HK-2 (cell line): ENCODE data around the gene ZNF620.
A peak's percentile ranks its signal among the peaks of the same experiment; 100 is the strongest.
"Not testable (repeated sequence)": the region's sequence is repeated elsewhere in the genome, so short reads cannot be mapped to it uniquely, and the experiment has no call there.

ENCODE experiments used
- DNase-seq: peaks from one replicate; pipeline ENCODE4 v3.0.0-alpha.2; 2018; ENCODE audit not compliant: unreplicated experiment

The ZNF620 gene

DNA sequence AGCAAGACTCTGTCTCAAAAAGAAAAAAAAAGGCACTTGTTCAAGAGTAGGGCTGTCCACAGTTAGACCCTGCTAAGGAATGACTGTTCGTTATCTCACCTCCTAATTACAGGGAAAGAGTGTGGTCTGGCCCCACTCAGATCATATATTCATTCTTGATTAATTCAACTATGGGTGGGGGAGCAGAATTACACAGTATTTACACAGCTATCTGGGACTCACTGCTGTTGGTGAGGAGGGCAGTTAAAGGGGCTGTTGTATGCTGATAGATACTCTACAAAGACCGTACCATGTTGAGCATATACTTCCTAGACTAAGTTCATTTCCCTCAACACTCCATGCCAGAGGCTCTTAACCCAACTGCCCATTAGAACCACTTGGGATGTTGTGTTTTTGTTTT is 3.8 kb upstream of the ZNF620 start:
- no peak for DNase-seq

DNA sequence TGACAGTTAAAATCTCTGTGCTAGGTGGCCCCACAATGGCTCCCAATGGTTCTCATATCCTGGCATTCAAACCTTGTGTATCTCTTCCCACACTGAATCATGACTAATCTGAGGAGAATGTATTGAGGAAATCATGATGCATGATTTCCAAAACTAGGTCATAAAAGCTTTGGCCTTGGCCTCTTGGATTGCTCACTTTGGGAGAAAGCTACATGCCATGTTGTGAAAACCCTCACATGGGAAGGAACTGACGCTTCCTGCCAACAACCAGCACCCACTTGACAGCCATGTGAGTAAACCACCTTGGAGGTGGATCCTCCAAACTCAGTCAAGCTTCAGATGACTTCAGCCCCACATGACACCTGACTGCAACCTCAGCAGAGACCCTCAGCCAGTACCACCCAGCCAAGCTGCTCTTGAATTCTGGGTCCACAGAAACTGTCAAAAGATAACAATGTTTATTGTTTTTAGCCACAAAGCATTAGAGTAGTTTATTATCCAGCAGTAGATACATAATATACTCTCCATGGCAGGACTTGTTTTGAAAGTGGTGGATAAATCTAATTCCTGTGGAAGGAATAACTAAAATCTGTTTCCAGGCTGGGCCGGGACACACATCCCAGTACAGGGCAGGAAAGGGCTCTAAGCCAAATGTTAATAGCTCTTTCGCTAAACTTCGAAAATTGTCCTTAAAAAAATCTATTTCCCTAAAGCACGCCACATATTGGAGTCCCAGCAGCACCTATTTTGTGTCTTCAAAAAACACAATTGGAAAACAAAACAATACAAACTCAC is 1.0 kb upstream of the ZNF620 start:
- DNase-seq = peak; percentile 67

DNA sequence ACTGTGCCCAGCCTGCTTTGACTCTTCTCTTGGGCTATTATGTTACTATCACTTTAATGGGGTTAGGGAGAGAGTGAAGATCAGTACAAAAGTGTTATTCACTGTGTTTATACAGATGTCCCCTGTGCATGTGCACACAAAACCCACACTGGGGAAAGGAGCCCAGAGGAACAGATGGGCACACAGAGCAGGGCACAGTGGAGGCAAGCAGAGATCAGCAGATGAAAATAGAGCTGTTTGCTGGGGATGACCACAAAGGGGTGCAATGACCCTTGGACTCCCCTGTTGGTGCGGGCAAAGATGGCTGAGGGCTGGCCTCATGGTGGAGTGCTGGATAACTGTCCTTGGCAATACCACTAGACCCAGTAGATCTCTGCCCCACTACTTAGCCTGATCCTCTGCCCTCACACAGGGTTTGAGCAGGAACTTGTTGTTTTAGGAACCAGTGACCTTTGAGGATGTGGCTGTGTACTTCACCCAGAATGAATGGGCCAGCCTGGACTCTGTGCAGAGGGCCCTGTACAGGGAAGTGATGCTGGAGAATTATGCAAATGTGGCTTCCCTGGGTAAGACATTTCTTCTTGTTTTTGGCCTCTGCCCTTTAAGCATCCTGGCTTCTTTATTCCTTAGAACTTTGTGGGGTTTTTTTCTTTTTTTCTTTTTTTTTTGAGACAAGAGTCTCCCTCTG is 5.3 kb downstream of the ZNF620 start:
- DNase-seq = no peak

DNA sequence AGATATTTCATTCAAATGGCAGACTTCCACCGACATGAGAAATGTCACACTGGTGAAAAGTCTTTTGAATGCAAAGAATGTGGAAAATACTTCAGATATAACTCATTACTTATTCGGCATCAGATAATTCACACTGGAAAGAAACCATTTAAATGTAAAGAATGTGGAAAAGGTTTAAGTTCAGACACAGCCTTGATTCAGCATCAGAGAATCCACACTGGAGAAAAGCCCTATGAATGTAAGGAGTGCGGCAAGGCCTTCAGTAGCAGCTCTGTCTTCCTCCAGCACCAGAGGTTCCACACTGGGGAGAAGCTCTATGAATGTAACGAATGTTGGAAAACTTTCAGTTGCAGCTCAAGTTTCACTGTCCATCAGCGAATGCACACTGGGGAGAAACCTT is 10.4 kb downstream of the ZNF620 start:
- DNase-seq = no peak

DNA sequence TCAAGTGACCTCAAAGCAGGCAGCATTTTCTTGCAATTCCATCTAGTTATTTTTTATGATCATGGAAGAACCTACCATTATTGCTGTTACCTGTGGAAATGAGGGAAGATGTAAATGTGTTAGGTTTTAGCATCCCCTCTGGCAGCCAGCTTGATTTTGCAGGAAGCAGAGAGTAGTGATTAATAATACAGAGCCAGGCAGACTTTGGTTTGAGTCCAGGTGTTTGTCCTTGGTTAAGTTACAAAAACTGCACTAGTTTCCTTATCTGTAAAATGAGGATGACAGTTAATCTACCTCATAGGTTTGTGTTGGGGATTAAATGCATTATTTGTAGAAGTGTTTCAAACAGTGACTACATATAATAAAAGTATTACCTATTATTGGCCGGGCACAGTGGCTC is 12.2 kb downstream of the ZNF620 start:
- no peak for DNase-seq

DNA sequence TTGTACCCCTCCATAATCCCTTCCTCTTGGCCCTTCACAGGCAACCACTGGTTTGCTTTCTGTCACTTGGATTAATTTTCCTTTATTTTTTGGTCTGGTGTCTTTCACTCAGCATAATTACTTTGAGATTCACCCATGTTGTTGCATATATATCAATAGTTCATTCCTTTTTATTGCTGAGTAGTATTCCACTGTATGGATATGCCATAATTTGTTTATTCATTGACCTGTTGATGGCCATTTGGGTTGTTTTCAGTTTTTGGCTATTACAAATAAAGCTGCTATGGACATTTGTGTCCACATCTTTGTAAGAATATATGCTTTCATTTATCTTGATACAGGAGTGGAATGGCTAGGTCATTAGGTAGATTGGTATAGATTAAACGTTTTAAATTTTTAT is 13.0 kb downstream of the ZNF620 start:
- no peak for DNase-seq

DNA sequence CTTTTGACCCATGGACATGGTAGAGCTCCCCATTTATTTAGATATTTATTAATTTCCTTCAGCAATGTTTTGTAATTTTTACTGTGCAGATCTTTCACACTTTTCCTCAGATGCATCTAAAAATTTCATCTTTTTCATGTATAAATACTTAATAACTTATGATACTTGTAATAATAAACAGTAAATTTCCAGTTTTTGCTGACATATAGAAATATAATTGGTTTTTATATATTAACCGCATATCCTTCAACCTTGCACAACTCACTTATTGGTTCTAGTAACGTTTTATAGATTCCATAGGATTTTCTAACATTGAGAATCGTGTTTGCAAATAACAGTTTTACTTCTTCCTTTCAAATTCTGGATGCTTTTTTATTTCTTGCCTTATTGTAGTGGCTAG is 15.4 kb downstream of the ZNF620 start:
- no peak for DNase-seq

DNA sequence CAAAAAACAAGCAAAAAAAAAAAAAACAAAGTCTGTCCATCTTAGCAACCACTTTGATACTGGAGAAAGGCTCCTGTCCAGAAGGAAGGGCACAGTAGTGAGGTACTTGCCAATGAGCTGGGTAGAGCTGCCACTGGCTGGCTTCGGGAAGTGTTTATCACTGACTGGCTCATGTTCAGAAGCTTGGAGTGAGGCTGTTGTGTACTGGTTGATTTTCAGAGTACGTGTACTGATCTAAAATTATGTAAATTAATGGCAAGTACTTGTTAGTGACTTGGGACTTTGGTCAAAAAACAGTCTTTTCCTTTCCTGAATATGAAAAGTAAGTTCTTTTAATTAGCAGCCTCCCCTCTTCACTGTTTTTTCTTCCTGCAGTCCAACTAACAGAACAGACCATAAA is 17.9 kb downstream of the ZNF620 start:
- no peak for DNase-seq

DNA sequence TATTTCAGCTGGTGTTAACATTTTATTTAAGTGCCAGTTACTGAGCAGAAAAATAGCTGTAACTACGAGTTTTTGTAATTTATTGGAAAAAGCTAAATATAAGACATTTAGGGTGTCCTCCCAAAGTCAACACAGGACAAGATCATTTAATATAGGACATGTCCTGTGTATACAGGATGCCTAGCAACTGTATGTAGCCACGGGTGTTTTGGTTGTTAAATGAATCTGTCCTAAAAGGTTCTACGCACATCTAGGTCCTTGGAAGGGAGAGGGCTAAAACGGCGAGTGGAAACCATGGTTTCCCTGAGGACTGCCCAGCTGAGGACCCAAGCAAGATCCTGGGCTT is 18.4 kb downstream of the ZNF620 start:
- no peak for DNase-seq

DNA sequence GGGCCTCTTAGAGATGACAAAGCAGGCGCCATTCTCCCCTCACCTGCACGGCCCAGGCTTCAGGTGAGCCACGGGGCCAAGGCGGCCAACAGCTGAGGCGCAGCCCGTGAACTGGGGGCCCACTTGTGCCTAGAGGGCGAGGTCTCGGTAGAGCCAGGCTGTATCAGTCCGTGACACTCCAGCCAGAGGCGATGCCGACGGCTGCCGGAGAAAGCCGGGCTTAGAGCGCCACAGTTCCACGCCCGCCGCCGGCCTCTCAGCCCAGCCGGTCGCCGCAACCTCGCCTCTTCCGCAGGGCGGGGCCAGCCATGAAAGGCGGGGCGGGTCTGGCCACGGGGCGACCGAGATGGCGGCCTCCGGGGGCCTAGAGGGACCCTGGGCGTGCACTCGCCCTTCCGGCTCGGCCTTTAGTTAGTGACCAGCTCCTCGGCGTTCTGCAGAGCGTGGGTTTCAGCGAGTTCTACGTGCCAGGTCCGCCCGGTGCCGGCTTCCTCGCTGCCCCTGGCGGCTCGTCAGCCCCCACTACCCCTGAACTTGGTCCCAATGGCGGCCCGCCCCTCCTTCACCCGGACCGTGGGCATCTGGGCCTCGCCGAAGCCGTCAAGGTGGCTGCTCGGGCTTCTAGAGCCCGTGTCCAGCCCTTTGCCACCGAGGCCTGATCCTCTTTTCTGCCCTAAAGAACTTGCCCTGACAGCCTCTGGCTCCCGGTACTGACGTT is 18.9 kb downstream of the ZNF620 start, which contains the start of gene ZNF621:
Gene ZNF621, plus strand, starts transcription at position 393 of the 718 bp plus-strand sequence. CDS start 881 bp downstream, outside the sequence.
- DNase-seq = peak; percentile 85

DNA sequence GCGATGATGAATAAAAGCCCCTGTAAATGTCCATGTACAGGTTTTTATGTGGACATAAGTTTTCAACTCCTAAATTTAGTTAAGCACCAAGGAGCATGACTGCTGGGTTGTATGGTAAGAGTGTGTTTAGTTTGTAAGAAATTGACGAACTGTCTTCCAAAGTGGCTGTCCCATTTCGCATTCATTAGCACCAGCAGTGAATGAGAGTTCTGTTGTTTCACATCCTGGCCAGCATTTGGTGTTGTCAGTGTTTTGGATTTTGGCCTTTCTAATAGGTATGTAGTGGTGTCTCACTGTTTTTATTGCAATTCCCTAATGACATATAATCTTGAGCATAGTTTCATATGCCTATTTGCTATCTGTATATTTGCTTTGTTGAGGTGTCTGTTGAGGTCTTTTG is 22.6 kb downstream of the ZNF620 start:
- DNase-seq = no peak

DNA sequence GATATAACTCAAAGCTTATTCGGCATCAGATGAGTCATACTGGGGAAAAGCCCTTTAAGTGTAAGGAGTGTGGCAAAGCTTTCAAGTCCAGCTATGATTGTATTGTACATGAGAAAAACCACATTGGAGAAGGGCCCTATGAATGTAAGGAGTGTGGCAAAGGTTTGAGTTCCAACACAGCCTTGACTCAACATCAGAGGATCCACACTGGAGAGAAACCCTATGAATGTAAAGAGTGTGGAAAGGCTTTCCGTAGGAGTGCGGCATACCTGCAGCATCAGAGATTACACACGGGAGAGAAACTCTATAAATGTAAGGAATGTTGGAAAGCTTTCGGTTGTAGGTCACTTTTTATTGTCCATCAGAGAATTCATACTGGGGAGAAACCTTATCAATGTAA is 26.4 kb downstream of the ZNF620 start:
- no peak for DNase-seq

DNA sequence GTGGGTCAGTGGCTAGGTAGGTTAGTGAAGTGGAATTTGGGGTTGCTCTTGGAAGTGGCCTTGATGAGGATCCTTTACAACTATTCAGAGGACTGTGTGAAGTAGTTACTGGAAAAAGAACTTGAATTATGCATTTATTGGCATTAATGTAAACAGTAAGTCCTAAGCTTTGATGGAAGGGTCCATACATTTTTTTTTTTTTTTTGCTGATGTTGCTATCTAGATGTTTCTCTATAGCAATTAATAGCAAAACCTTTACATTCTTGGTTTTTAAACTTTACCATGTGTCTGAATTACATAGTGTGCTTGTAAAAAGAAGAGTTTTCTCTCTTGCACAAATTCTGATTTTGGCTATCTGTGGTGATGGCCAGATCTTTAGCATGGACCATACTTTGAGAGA is 28.4 kb downstream of the ZNF620 start:
- DNase-seq = no peak

DNA sequence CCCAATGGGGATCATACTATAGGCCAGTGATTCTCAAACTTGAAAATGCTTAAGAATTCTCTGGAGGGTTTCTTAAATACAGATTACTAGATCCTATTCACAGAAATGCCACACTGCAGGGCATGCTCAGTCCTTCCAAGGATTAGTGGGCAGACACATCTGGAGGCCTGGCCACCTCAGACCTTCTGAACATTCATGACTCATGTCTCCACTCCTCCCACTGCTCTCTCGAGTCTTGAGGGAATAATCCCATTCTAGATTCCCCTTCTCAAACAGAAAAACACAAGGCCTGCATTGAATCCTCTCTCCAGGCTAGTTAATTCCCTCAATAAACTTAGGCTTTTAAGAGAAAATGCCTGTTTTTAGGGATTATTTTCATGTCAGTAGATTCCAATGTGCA is 41.0 kb downstream of the ZNF620 start:
- DNase-seq = no peak

DNA sequence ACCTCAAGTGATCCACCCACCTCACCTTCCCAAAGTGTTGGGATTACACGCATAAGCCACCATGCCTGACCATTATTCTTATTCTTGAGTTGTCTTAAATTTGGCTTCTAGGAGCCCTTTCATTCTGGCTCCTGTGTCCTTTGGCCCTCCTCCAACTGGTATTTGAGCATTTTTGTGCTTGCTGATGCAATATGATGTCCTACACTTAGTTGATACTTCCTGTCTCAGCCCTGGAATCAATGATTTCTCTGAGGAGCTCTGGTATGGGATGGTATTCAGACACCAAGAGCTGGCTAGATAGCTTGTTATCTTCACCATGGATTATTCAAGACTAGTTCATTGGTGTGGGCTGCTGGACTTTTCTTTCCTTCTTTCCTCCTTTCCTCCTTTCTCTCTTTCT is 44.3 kb downstream of the ZNF620 start:
- no peak for DNase-seq

DNA sequence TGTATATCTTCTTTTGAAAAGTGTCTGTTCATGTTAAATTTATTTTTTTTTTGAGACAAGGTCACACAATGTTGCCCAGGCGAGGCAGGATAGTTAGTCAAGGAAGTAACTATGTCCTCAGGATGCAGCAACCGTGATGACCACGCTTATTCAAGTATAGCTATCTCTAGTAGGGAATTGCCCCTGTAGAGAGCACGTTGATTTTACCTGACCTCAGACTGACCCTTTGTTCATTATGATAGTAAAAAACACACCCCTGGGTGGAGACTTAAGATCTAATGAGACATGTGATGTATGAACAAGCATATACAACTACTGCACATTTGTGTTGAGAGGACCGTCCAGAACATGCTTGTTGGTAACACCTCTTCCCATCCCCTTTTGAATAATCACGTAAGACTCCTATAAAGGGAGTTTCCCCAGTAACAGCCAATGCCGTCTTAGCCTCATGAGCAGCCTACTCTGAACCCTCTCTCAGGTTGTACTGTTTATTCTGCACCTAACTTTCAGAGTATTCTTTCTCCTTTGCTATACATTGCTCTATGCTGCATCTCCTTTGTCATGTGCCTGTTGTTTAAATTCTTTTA is 51.8 kb downstream of the ZNF620 start:
- no peak for DNase-seq

DNA sequence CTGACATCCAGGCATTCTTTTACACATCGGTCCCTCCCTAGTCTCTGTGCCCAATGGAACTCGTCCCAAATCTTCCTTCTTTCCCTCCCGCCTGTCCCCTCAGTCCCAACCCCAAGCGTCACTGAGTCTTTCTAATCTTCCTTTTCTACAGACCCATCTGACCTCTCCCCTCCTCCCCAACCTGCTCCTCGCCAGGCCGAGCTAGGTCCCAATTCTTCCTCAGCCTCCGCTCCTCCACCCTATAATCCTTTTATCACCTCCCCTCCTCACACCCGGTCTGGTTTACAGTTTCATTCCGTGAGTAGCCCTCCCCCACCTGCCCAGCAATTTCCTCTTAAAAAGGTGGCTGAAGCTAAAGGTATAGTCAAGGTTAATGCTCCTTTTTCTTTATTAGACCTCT is 56.6 kb downstream of the ZNF620 start:
- not testable (repeated sequence) for DNase-seq

DNA sequence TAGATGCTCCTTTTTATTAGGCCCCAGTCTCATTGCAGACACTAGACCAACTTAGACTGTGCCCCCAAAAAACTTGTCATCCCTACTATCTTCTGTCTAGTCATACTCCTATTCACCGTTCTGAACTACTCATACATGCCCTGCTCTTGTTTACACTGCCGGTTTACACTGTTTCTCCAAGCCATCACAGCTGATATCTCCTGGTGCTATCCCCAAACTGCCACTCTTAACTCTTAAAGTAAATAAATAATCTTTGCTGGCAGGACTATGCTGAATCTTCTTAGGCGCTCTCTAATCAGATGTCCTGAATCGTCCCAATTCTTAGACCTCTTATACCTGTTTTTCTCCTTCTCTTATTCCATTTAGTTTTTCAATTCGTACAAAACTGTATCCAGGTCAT is 59.8 kb downstream of the ZNF620 start:
- not testable (repeated sequence) for DNase-seq

DNA sequence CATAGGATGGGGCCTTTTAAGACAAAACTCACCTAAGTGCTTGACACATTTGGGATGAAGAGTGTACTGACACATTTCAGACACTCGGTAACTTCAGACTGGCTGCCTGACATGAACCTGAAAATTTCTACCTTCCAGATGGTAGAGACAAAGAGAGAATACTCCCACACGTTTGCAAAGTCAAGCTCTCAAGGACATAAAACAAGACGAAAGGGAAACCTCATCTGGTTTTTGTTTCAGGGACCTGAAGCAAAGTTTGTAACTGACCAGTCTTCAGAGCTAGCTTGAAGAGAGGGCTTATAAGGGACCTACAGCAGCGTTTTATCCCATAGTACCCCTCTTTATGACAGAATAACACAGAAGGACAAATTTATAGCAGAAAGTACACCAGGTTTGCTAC is 60.9 kb downstream of the ZNF620 start:
- no peak for DNase-seq
